Neural progenitor cell (in vitro differentiated cells): Measurements from ENCODE around the gene RNASE9. TPM values are rescaled to one million over a fixed set of nuclear protein-coding genes. Genes with fewer than 3 reads are reported as not detected.

Experiments
- DNase-seq: peaks from one replicate; pipeline ENCODE4 v3.0.0-alpha.2; 2016; ENCODE audit warnings: low spot score
- H2AFZ ChIP-seq: fragments of 200-600 bp; sonication (generic); replicated peaks from 2 replicates; pipeline ENCODE4 v1.6.1; 2016; ENCODE audit warnings: antibody characterized with exemption
- H3F3A ChIP-seq: fragments of 200-600 bp; sonication (generic); 2 replicates; pipeline ENCODE4 v1.6.1; 2016; ENCODE audit warnings: antibody characterized with exemption, low read depth
- H3K27ac ChIP-seq: fragments of 200-600 bp; sonication (generic); 2 replicates; pipeline ENCODE4 v1.5.1; 2016; ENCODE audit warnings: mild to moderate bottlenecking
- H3K27me3 ChIP-seq: fragments of 200-600 bp; sonication (generic); 2 replicates; pipeline ENCODE4 v1.6.1; 2016; ENCODE audit warnings: mild to moderate bottlenecking, moderate library complexity
- H3K36me3 ChIP-seq: fragments of 200-600 bp; sonication (generic); 2 replicates; pipeline ENCODE4 v1.5.1; 2016
- H3K4me1 ChIP-seq: fragments of 200-600 bp; sonication (generic); 2 replicates; pipeline ENCODE4 v1.6.1; 2016; ENCODE audit warnings: mixed run types
- H3K4me2 ChIP-seq: fragments of 200-600 bp; sonication (generic); 2 replicates; pipeline ENCODE4 v1.6.1; 2016
- H3K4me3 ChIP-seq: fragments of 200-600 bp; sonication (generic); 2 replicates; pipeline ENCODE4 v1.5.1; 2016
- H3K79me2 ChIP-seq: fragments of 200-600 bp; sonication (generic); 2 replicates; pipeline ENCODE4 v1.6.1; 2016; ENCODE audit warnings: low read depth
- H3K9ac ChIP-seq: fragments of 200-600 bp; sonication (generic); 2 replicates; pipeline ENCODE4 v1.6.1; 2016
- H3K9me3 ChIP-seq: fragments of 200-600 bp; sonication (generic); 2 replicates; pipeline ENCODE4 v1.5.1; 2016; ENCODE audit warnings: low read depth
- H4K20me1 ChIP-seq: fragments of 200-600 bp; sonication (generic); 2 replicates; pipeline ENCODE4 v1.6.1; 2016; ENCODE audit warnings: low read depth
- H3K27ac Mint-ChIP-seq: 3 replicates; pipeline ENCODE4 v1.8.0; 2021; ENCODE audit warnings: mixed read lengths
- H3K27me3 Mint-ChIP-seq: 2 replicates; pipeline ENCODE4 v1.8.0; 2022; ENCODE audit warnings: low read depth, mild to moderate bottlenecking, inconsistent platforms, moderate library complexity, mixed read lengths; ENCODE audit not compliant: insufficient read depth
- H3K36me3 Mint-ChIP-seq: 3 replicates; pipeline ENCODE4 v1.8.0; 2021; ENCODE audit warnings: mixed read lengths
- H3K4me1 Mint-ChIP-seq: 3 replicates; pipeline ENCODE4 v1.8.0; 2021; ENCODE audit warnings: mixed read lengths
- H3K4me3 Mint-ChIP-seq: 3 replicates; pipeline ENCODE4 v1.8.0; 2021; ENCODE audit warnings: mild to moderate bottlenecking, moderate library complexity, mixed read lengths
- H3K9me3 Mint-ChIP-seq: 3 replicates; pipeline ENCODE4 v1.8.0; 2020; ENCODE audit warnings: mixed read lengths
- EZH2 ChIP-seq: fragments of 200-600 bp; sonication (generic); IDR thresholded peaks from 2 replicates; pipeline ENCODE4 v1.6.1; 2017; ENCODE audit warnings: antibody characterized with exemption, mild to moderate bottlenecking, moderate library complexity
- EZH2phosphoT487 ChIP-seq: fragments of 200-600 bp; sonication (generic); IDR thresholded peaks from 2 replicates; pipeline ENCODE4 v1.6.1; 2017; ENCODE audit warnings: antibody characterized with exemption
- total RNA-seq: library from RNA; depleted of rRNA; stranded (reverse); fragments of >200 nt; gene quantifications from 2 replicates; pipeline ENCODE4 v1.2.3, GENCODE V29; 2015; ENCODE audit warnings: low replicate concordance
- TF ChIP-seq, protein P1 (sequence below): fragments of 200-600 bp; sonication (generic); IDR thresholded peaks from 2 replicates; pipeline ENCODE4 v1.5.1; 2017; ENCODE audit warnings: antibody characterized with exemption, mild to moderate bottlenecking

Gene RNASE9
- not detected in 2 replicates for total RNA-seq

DNA sequence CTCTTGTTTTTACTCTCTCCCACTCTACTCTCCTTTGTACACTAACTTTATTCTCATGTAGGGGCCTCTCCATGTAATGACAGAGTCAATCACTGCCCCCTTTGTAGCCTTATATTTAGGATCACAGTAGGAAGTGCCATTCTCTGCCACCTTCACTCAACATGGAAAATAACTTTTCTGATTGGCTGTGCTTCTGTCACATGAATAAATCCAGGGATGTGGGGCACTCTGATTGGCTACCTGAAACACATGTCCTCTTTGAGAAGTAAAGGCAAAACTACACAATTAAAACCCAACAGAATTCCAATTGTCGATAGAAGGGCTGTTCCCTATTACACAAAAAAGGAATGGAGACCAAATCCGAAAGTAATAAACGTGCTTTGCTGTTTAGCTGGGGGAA lies at the start of gene RNASE9:
Gene RNASE9, minus strand, starts transcription at position 87 of the 400 bp plus-strand sequence.
- Histone ChIP-seq H2AFZ (peak within 1 kb of the TSS; percentile 58), H3F3A (peaks cover 10% of the 10 kb centered on the region), H3K27me3 (no peaks in the 10 kb centered on the region), H4K20me1 (no peaks in the 10 kb centered on the region), H3K79me2 (no peaks in the 10 kb centered on the region), H3K4me1 (peaks cover 14% of the 10 kb centered on the region), H3K9me3 (no peaks in the 10 kb centered on the region), H3K4me3 (no peak within 1 kb of the TSS), H3K27ac (no peak within 1 kb of the TSS), H3K4me2 (no peak within 1 kb of the TSS), H3K9ac (no peak within 1 kb of the TSS), H3K36me3 (no peaks in the 10 kb centered on the region)
- no peaks in the 10 kb centered on the region for H3K4me1 Mint-ChIP-seq
- no peaks in the 10 kb centered on the region for H3K36me3 Mint-ChIP-seq
- H3K9me3 Mint-ChIP-seq: no peaks in the 10 kb centered on the region
- H3K4me3 Mint-ChIP-seq: no peak within 1 kb of the TSS
- DNase-seq: no peak
- TF ChIP-seq EZH2 (no peak), EZH2phosphoT487 (no peak)
- TF ChIP-seq, protein P1, sequence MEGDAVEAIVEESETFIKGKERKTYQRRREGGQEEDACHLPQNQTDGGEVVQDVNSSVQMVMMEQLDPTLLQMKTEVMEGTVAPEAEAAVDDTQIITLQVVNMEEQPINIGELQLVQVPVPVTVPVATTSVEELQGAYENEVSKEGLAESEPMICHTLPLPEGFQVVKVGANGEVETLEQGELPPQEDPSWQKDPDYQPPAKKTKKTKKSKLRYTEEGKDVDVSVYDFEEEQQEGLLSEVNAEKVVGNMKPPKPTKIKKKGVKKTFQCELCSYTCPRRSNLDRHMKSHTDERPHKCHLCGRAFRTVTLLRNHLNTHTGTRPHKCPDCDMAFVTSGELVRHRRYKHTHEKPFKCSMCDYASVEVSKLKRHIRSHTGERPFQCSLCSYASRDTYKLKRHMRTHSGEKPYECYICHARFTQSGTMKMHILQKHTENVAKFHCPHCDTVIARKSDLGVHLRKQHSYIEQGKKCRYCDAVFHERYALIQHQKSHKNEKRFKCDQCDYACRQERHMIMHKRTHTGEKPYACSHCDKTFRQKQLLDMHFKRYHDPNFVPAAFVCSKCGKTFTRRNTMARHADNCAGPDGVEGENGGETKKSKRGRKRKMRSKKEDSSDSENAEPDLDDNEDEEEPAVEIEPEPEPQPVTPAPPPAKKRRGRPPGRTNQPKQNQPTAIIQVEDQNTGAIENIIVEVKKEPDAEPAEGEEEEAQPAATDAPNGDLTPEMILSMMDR: no peak
- H3K27me3 Mint-ChIP-seq: no peaks in the 10 kb centered on the region
- H3K27ac Mint-ChIP-seq: no peak within 1 kb of the TSS

DNA sequence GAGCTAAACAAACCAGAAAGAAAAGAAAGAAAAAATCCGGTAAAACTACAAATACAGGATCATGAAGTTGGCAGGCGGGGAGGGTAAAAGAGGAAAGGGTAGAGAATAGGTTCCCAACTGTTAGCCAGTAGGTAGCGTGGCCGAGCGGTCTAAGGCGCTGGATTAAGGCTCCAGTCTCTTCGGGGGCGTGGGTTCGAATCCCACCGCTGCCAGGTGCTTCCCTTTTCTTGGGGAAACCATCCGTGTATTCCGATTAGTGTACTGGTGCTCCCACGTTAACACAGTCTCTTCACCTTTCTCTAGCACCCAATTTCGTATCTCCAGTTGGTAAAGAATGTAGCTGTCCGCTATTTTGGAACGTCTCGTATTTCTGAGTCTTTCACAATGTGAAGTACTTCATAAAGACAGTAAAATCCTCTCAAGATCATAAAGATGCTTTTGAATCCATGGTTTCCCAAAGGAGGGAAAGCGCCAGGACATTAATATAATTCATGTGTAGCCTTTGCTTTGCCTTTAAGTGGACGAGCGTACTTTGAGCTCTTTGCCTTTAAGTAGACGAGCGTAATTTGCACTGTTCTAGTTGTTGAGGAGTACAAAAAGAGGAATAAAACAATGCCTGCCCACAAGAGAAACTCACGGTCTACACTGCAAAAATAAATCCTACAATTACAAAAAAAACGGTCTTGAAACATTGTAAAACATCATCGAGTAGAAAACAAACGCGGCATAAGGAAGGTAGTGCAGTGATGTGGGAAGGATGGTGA lies 49.3 kb upstream of the RNASE9 start:
- peak overlapping the region; percentile 95 for H3K4me3 ChIP-seq
- Mint-ChIP-seq H3K4me3 (no peak overlapping the region), H3K9me3 (no peaks in the 10 kb centered on the region), H3K36me3 (no peaks in the 10 kb centered on the region), H3K27ac (no peak overlapping the region), H3K4me1 (peaks cover 6% of the 10 kb centered on the region), H3K27me3 (no peaks in the 10 kb centered on the region)
- DNase-seq: peak; percentile 80
- peaks cover 17% of the 10 kb centered on the region for H3F3A ChIP-seq
- H3K9me3 ChIP-seq: no peaks in the 10 kb centered on the region
- H3K79me2 ChIP-seq: no peaks in the 10 kb centered on the region
- H2AFZ ChIP-seq: peak overlapping the region; percentile 72
- H4K20me1 ChIP-seq: no peaks in the 10 kb centered on the region
- H3K27ac ChIP-seq: no peak overlapping the region
- peaks cover 27% of the 10 kb centered on the region for H3K27me3 ChIP-seq
- no peaks in the 10 kb centered on the region for H3K36me3 ChIP-seq
- H3K9ac ChIP-seq: peak overlapping the region; percentile 31
- H3K4me1 ChIP-seq: no peaks in the 10 kb centered on the region
- peak overlapping the region; percentile 87 for H3K4me2 ChIP-seq
- no peak for TF ChIP-seq EZH2phosphoT487
- no peak for TF ChIP-seq EZH2
- TF ChIP-seq, protein P1: no peak

DNA sequence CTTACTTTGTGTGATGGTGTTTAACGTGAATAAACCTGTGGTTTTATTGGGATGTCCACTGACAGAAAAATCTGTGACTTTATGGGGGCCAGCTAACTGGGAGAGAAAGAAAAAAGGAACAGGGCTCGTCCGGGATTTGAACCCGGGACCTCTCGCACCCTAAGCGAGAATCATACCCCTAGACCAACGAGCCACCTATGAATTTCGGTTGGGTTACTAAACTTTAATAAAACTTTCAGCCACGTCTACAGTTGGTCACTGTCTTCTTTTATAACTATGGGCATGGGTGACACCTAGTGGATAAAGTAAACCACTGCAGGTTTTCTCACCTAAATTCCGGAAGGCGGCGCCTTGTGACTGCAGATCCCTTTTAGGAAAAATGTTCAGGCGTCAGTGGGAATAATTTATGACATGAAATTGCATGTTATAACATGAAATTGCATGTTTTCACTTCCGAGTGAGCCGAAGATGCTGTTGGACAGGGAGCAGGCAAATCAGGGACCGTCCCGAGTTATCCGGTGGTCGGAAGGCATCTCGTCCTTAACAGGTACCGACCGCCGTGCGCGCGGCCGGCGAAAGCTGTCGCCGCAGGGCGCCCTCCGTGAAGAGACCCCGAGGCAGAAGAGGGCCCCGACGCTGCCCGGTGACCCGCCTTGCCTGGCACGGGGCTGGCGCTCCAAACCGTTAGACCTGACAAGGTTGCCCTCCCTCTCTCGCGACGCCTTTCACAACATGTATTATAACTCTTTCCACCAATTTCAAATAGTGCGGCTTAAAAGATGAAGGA lies 48.6 kb upstream of the RNASE9 start:
- peak overlapping the region; percentile 87 for H3K4me2 ChIP-seq
- Mint-ChIP-seq H3K27me3 (no peaks in the 10 kb centered on the region), H3K4me1 (peaks cover under 1% of the 10 kb centered on the region), H3K9me3 (no peaks in the 10 kb centered on the region), H3K36me3 (no peaks in the 10 kb centered on the region), H3K4me3 (no peak overlapping the region), H3K27ac (no peak overlapping the region)
- H3K27ac ChIP-seq: no peak overlapping the region
- H3K27me3 ChIP-seq: peaks cover 27% of the 10 kb centered on the region
- no peaks in the 10 kb centered on the region for H3K36me3 ChIP-seq
- H3F3A ChIP-seq: peaks cover 17% of the 10 kb centered on the region
- TF ChIP-seq EZH2: no peak
- TF ChIP-seq, protein P1: peak; percentile 98
- peak overlapping the region; percentile 95 for H3K4me3 ChIP-seq
- H2AFZ ChIP-seq: peak overlapping the region; percentile 72
- no peaks in the 10 kb centered on the region for H3K4me1 ChIP-seq
- DNase-seq: peak; percentile 92
- H3K9me3 ChIP-seq: no peaks in the 10 kb centered on the region
- peak overlapping the region; percentile 31 for H3K9ac ChIP-seq
- H3K79me2 ChIP-seq: no peaks in the 10 kb centered on the region
- no peaks in the 10 kb centered on the region for H4K20me1 ChIP-seq
